H1 (cell line): Measurements from ENCODE around the gene GAR1. TPM values are rescaled to one million over a fixed set of nuclear protein-coding genes. Genes with fewer than 3 reads are reported as not detected.

Source experiments
- CTCF ChIA-PET: fragments of 300-600 bp; sonication (Branson Sonifier 250); formaldehyde crosslinking; loops from one replicate; lab custom pipeline; 2021; ENCODE audit not compliant: partially characterized antibody; lab: Charles Lee
- POLR2A ChIA-PET: fragments of 300-600 bp; sonication (Branson Sonifier 250); formaldehyde crosslinking; loops from one replicate; lab custom pipeline; 2021; ENCODE audit warnings: inconsistent platforms; ENCODE audit not compliant: partially characterized antibody; lab: Charles Lee
- DNase-seq, 2 experiments: peaks; one replicate each; pipeline versions ENCODE4 v3.0.0 to v3.0.0-alpha.2; 2010 to 2022; ENCODE audit warnings: low spot score in 2 of 2, low read depth in 1 of 2, mixed read lengths in 1 of 2
- FAIRE-seq: peaks from 2 replicates; lab custom pipeline; 2011; peaks lifted over from hg19 to GRCh38; lab: Jason Lieb, UNC
- H2AFZ ChIP-seq: 2 replicates; pipeline ENCODE4 v1.8.1; 2012; ENCODE audit warnings: low read length, inconsistent platforms
- H2AK5ac ChIP-seq: 2 replicates; pipeline ENCODE4 v1.6.1; 2013; ENCODE audit warnings: low read depth, low read length
- H2BK120ac ChIP-seq: replicated peaks from 2 replicates; pipeline ENCODE3; 2013; ENCODE audit warnings: low read depth, low read length, inconsistent platforms
- H2BK12ac ChIP-seq: 2 replicates; pipeline ENCODE4 v1.6.1; 2013; ENCODE audit warnings: low read depth, low read length
- H2BK15ac ChIP-seq: 2 replicates; pipeline ENCODE4 v1.6.1; 2013; ENCODE audit warnings: low read length
- H2BK20ac ChIP-seq: 2 replicates; pipeline ENCODE4 v1.6.1; 2013; ENCODE audit warnings: low read length
- H2BK5ac ChIP-seq: 2 replicates; pipeline ENCODE4 v1.6.1; 2013; ENCODE audit warnings: low read depth, low read length
- H3K14ac ChIP-seq: 2 replicates; pipeline ENCODE4 v1.6.1; 2013; ENCODE audit warnings: inconsistent platforms; ENCODE audit not compliant: insufficient read length
- H3K18ac ChIP-seq: 2 replicates; pipeline ENCODE4 v1.6.1; 2013; ENCODE audit warnings: low read length; ENCODE audit errors: extremely low read depth
- H3K23ac ChIP-seq: 2 replicates; pipeline ENCODE4 v1.6.1; 2013; ENCODE audit warnings: inconsistent platforms; ENCODE audit not compliant: insufficient read length
- H3K23me2 ChIP-seq: 2 replicates; pipeline ENCODE4 v1.6.1; 2013; ENCODE audit warnings: low read depth, low read length
- H3K27ac ChIP-seq: 2 replicates; pipeline ENCODE4 v1.6.1; 2011; ENCODE audit warnings: low read depth, low read length, inconsistent platforms
- H3K27me3 ChIP-seq, 4 experiments: replicated peaks in 1 of 4; 1 replicate in 1 of 4; 2 replicates in 3 of 4; pipeline versions ENCODE4 v1.6.1 to v1.8.1; 2011 to 2013; ENCODE audit warnings: low read length in 3 of 4, mild to moderate bottlenecking in 3 of 4, inconsistent platforms in 2 of 4, mixed read lengths in 2 of 4, moderate library complexity in 1 of 4; ENCODE audit not compliant: control insufficient read depth in 3 of 4, insufficient read depth in 3 of 4; ENCODE audit errors: extremely low read depth in 1 of 4
- H3K36me3 ChIP-seq, 4 experiments: 2 replicates each; pipeline versions ENCODE4 v1.6.1 to v1.8.1; 2011 to 2013; ENCODE audit warnings: mild to moderate bottlenecking in 4 of 4, low read length in 3 of 4, moderate library complexity in 2 of 4, control low read depth in 1 of 4, inconsistent platforms in 1 of 4; ENCODE audit not compliant: insufficient read depth in 4 of 4, control insufficient read depth in 2 of 4
- H3K4ac ChIP-seq: replicated peaks from 2 replicates; pipeline ENCODE3; 2013; ENCODE audit warnings: low read length, low read depth, mixed read lengths, inconsistent platforms; ENCODE audit not compliant: insufficient read length
- H3K4me1 ChIP-seq, 4 experiments: replicated peaks in 1 of 4; 1 replicate in 1 of 4; 2 replicates in 3 of 4; pipeline versions ENCODE4 v1.6.1 to v1.8.1; 2011 to 2013; ENCODE audit warnings: low read length in 3 of 4, inconsistent platforms in 2 of 4, mixed read lengths in 1 of 4; ENCODE audit not compliant: insufficient read depth in 4 of 4, control insufficient read depth in 3 of 4
- H3K4me2 ChIP-seq, 2 experiments: 2 replicates each; pipeline versions ENCODE4 v1.6.1 to v1.8.1; 2011 to 2013; ENCODE audit warnings: low read depth in 2 of 2, low read length in 2 of 2, control low read depth in 1 of 2, inconsistent platforms in 1 of 2, mild to moderate bottlenecking in 1 of 2; ENCODE audit not compliant: insufficient read depth in 1 of 2
- H3K4me3 ChIP-seq, 4 experiments: fragments of 200-600, 300-600 bp in 1 of 4; sonication (generic), shearing (Covaris generic), sonication (Bioruptor Twin) in 1 of 4; 2 replicates each; pipeline versions ENCODE4 v1.5.1 to v1.8.1; 2011 to 2016; ENCODE audit warnings: low read length in 4 of 4, low read depth in 3 of 4, control low read depth in 2 of 4, inconsistent platforms in 2 of 4, mild to moderate bottlenecking in 2 of 4, mixed read lengths in 1 of 4, moderate library complexity in 1 of 4; ENCODE audit not compliant: insufficient read depth in 2 of 4; ENCODE audit errors: extremely low read depth in 1 of 4
- H3K56ac ChIP-seq: replicated peaks from 2 replicates; pipeline ENCODE3; 2013; ENCODE audit warnings: low read depth, mild to moderate bottlenecking, mixed read lengths, low read length, inconsistent platforms; ENCODE audit not compliant: insufficient read length
- H3K79me1 ChIP-seq: 2 replicates; pipeline ENCODE4 v1.6.1; 2013; ENCODE audit warnings: low read depth, low read length, control low read depth
- H3K79me2 ChIP-seq, 2 experiments: 2 replicates each; pipeline versions ENCODE4 v1.6.1 to v1.8.1; 2012 to 2013; ENCODE audit warnings: low read length in 2 of 2, mild to moderate bottlenecking in 2 of 2, inconsistent platforms in 1 of 2; ENCODE audit not compliant: insufficient read depth in 2 of 2, control insufficient read depth in 1 of 2
- H3K9ac ChIP-seq, 4 experiments: replicated peaks in 1 of 4; 1 replicate in 1 of 4; 2 replicates in 3 of 4; pipeline versions ENCODE4 v1.6.1 to v1.8.1; 2011 to 2013; ENCODE audit warnings: low read depth in 3 of 4, low read length in 3 of 4, control low read depth in 2 of 4, mild to moderate bottlenecking in 2 of 4, moderate library complexity in 2 of 4, inconsistent platforms in 1 of 4; ENCODE audit errors: extremely low read depth in 1 of 4
- H3K9me3 ChIP-seq, 2 experiments: 2 replicates each; pipeline versions ENCODE4 v1.6.1 to v1.8.1; 2012 to 2013; ENCODE audit warnings: mild to moderate bottlenecking in 2 of 2, moderate library complexity in 2 of 2, control low read depth in 1 of 2, inconsistent platforms in 1 of 2, low read depth in 1 of 2, low read length in 1 of 2, mixed read lengths in 1 of 2; ENCODE audit not compliant: insufficient read depth in 2 of 2
- H4K20me1 ChIP-seq, 2 experiments: replicated peaks in 1 of 2; 2 replicates each; pipeline versions ENCODE3 to v1.8.1; 2011 to 2013; ENCODE audit warnings: inconsistent platforms in 2 of 2, low read length in 2 of 2, mild to moderate bottlenecking in 1 of 2; ENCODE audit not compliant: insufficient read depth in 2 of 2, control insufficient read depth in 1 of 2
- H4K5ac ChIP-seq: 2 replicates; pipeline ENCODE4 v1.6.1; 2013; ENCODE audit warnings: low read length, low read depth, mixed read lengths, inconsistent platforms; ENCODE audit not compliant: insufficient read length
- H4K8ac ChIP-seq: 2 replicates; pipeline ENCODE4 v1.8.0; 2013; ENCODE audit warnings: mild to moderate bottlenecking, moderate library complexity, low read length, inconsistent platforms; ENCODE audit not compliant: insufficient read depth; ENCODE audit errors: extremely low read depth
- H4K91ac ChIP-seq: replicated peaks from 2 replicates; pipeline ENCODE3; 2013; ENCODE audit warnings: low read length, mixed read lengths, inconsistent platforms; ENCODE audit not compliant: insufficient read length
- CBX5 ChIP-seq: fragments of 300-800, 300-1000 bp; sonication (generic); IDR thresholded peaks from 2 replicates; pipeline ENCODE4 v1.7.1; 2016; ENCODE audit warnings: antibody characterized with exemption, low read length, low read depth
- KDM4A ChIP-seq: IDR thresholded peaks from one replicate; pipeline ENCODE4 v1.7.1; 2012; ENCODE audit warnings: low read depth, mild to moderate bottlenecking, moderate library complexity, low read length, inconsistent platforms; ENCODE audit not compliant: severe bottlenecking
- RBBP5 ChIP-seq: IDR thresholded peaks from 2 replicates; pipeline ENCODE4 v1.7.1; 2012; ENCODE audit warnings: low read depth, mild to moderate bottlenecking, inconsistent platforms, low read length, moderate library complexity, borderline replicate concordance
- SAP30 ChIP-seq: fragments of 300-600 bp; sonication (generic); IDR thresholded peaks from 2 replicates; pipeline ENCODE4 v1.7.1; 2012; ENCODE audit warnings: low read length, moderate library complexity, mild to moderate bottlenecking, inconsistent platforms; ENCODE audit not compliant: insufficient read depth, insufficient replicate concordance
- WGBS, 2 experiments: shearing (Covaris generic) in 1 of 2; methylation state at CpG; one replicate each; pipeline versions ENCODE4 v1.1.6 to v1.1.7; 2013 to 2015; ENCODE audit warnings: low lambda C conversion rate in 2 of 2, mixed read lengths in 2 of 2, inconsistent platforms in 1 of 2, low coverage in 1 of 2, missing lambda C conversion rate in 1 of 2; ENCODE audit not compliant: insufficient replicate concordance in 2 of 2, insufficient coverage in 1 of 2, insufficient read length in 1 of 2; ENCODE audit errors: extremely low coverage in 1 of 2, missing lambda C conversion rate in 1 of 2; 5-methylcytosine and 5-hydroxymethylcytosine counted together
- polyA plus RNA-seq, 7 experiments: library from polyadenylated mRNA; depleted of rRNA in 3 of 7; stranded (reverse) in 5 of 7; unstranded in 2 of 7; fragments of >200 nt in 5 of 7; fragments of 200-250 nt in 2 of 7; gene quantifications; 1 replicate in 5 of 7; 2 replicates in 1 of 7; 4 replicates in 1 of 7; pipeline versions ENCODE4 v1.2.1 to v1.2.3, GENCODE V29; 2011 to 2013; ENCODE audit warnings: missing spikeins in 2 of 7, mixed read lengths in 2 of 7
- total RNA-seq: library from RNA; stranded (reverse); fragmentation: NEBNext Ultra II Directional; extraction: Animal tissue kit (Norgen Biotek cat#: 25700); gene quantifications from 2 replicates; pipeline ENCODE4 v1.2.1, GENCODE V29; 2021

Gene GAR1
- total and polyA plus RNA-seq, 2 of the 8 experiments (the other 6 are each of a cell fraction or from before 2014, with no cell fraction given): 14.5 to 37.5 TPM

- H3K27ac ChIP-seq: no peak overlapping the region
- H3K79me2 ChIP-seq: no peaks in the 10 kb centered on the region
- H3K56ac ChIP-seq: no peak overlapping the region
- no peak overlapping the region for H3K18ac ChIP-seq
- no peak overlapping the region for H3K23ac ChIP-seq
- no peaks in the 10 kb centered on the region for H4K20me1 ChIP-seq
- H4K5ac ChIP-seq: no peak overlapping the region
- H3K9me3 ChIP-seq: no peaks in the 10 kb centered on the region
- no peaks in the 10 kb centered on the region for H3K79me1 ChIP-seq
- H3K4ac ChIP-seq: no peak overlapping the region
- DNase-seq (no peak), FAIRE-seq (no peak)
- no peak overlapping the region for H2BK20ac ChIP-seq
- H4K8ac ChIP-seq: no peak overlapping the region
- no peaks in the 10 kb centered on the region for H3K36me3 ChIP-seq
- H3K9ac ChIP-seq: no peak overlapping the region
- H2BK15ac ChIP-seq: no peak overlapping the region
- H2BK5ac ChIP-seq: no peak overlapping the region
- no peaks in the 10 kb centered on the region for H3K27me3 ChIP-seq
- H3K4me2 ChIP-seq: no peak overlapping the region
- TF ChIP-seq KDM4A (no peak), SAP30 (no peak), RBBP5 (no peak), CBX5 (no peak)
- H3K23me2 ChIP-seq: no peaks in the 10 kb centered on the region
- CTCF ChIA-PET: interaction anchor here (0.6 to 1.1 kb wide), 4 partner anchors 8 to 280 kb away, joined by 3 to 5 read pairs (median 4); no protein-coding TSS in a partner anchor
- H3K14ac ChIP-seq: no peak overlapping the region
- H2BK12ac ChIP-seq: no peak overlapping the region
- no peak overlapping the region for H4K91ac ChIP-seq
- no peak overlapping the region for H3K4me3 ChIP-seq
- POLR2A ChIA-PET: no interaction called here
- no peaks in the 10 kb centered on the region for H3K4me1 ChIP-seq
- WGBS, 2 experiments: 81% methylated on average over 11 of the region's 11 CpGs; no CpG with 5 or more reads in 1 of the 2 experiments
- no peak overlapping the region for H2BK120ac ChIP-seq
- no peak overlapping the region for H2AK5ac ChIP-seq
- H2AFZ ChIP-seq: no peak overlapping the region
Measured at GRCh38 chr4:109873791-109874514, 58.4 kb downstream of the GAR1 start.
